Retina (tissue), 1 donor: Measurements from ENCODE around the gene WNT4.
"Not testable (repeated sequence)": the region's sequence is repeated elsewhere in the genome, so short reads cannot be mapped to it uniquely, and the experiment has no call there.

Experiments
- DNase-seq: peaks from one replicate; pipeline ENCODE4 v3.0.0-alpha.2; 2016

Gene WNT4

GRCh38 chr1:22107126-22107525 lies 35.8 kb downstream of the WNT4 start:
- no peak for DNase-seq

GRCh38 chr1:22105611-22106207 lies 37.2 kb downstream of the WNT4 start:
- peak; percentile 53 for DNase-seq

- no peak for DNase-seq
Measured at GRCh38 chr1:22104865-22105437, 37.9 kb downstream of the WNT4 start.

- DNase-seq = no peak
Measured at GRCh38 chr1:22104094-22104493, 38.8 kb downstream of the WNT4 start.

GRCh38 chr1:22102746-22103145 lies 40.2 kb downstream of the WNT4 start:
- no peak for DNase-seq

- DNase-seq = no peak
Measured at GRCh38 chr1:22101995-22102394, 40.9 kb downstream of the WNT4 start.

GRCh38 chr1:22101199-22101598 lies 41.7 kb downstream of the WNT4 start:
- no peak for DNase-seq

GRCh38 chr1:22100168-22100567 lies 42.7 kb downstream of the WNT4 start:
- DNase-seq = no peak

- no peak for DNase-seq
Measured at GRCh38 chr1:22098752-22099151, 44.1 kb downstream of the WNT4 start.

GRCh38 chr1:22096463-22096862 lies 46.4 kb downstream of the WNT4 start:
- no peak for DNase-seq

- DNase-seq = no peak
Measured at GRCh38 chr1:22096036-22096435, 46.9 kb downstream of the WNT4 start.

- no peak for DNase-seq
Measured at GRCh38 chr1:22093513-22093912, 49.4 kb downstream of the WNT4 start.

GRCh38 chr1:22092026-22092768 lies 50.7 kb downstream of the WNT4 start:
- not testable (repeated sequence) for DNase-seq

GRCh38 chr1:22090867-22091266 lies 52.0 kb downstream of the WNT4 start:
- DNase-seq = no peak

- DNase-seq = no peak
Measured at GRCh38 chr1:22089787-22090186, 53.1 kb downstream of the WNT4 start.

- DNase-seq = no peak
Measured at GRCh38 chr1:22089134-22089571, 53.7 kb downstream of the WNT4 start.

- DNase-seq = no peak
Measured at GRCh38 chr1:22088331-22088730, 54.6 kb downstream of the WNT4 start.

GRCh38 chr1:22080191-22080590 lies 62.7 kb downstream of the WNT4 start:
- no peak for DNase-seq

- DNase-seq = no peak
Measured at GRCh38 chr1:22078133-22078532, 64.8 kb downstream of the WNT4 start.

GRCh38 chr1:22077728-22078127 lies 65.2 kb downstream of the WNT4 start:
- DNase-seq = no peak

- no peak for DNase-seq
Measured at GRCh38 chr1:22076346-22076745, 66.6 kb downstream of the WNT4 start.

GRCh38 chr1:22075718-22076117 lies 67.2 kb downstream of the WNT4 start:
- no peak for DNase-seq

- no peak for DNase-seq
Measured at GRCh38 chr1:22074803-22075202, 68.1 kb downstream of the WNT4 start.

- no peak for DNase-seq
Measured at GRCh38 chr1:22071511-22071910, 71.4 kb downstream of the WNT4 start.
